OCI-LY3 (cell line): Measurements from ENCODE around the gene ASF1B.

Experiments
- H2AFZ ChIP-seq: fragments of 200-600, 300-600 bp; shearing (Covaris generic); 2 replicates; pipeline ENCODE4 v1.6.0; 2014; ENCODE audit warnings: antibody characterized with exemption, low read depth, low read length
- H3K27ac ChIP-seq: fragments of 200-600, 300-600 bp; sonication (generic); 2 replicates; pipeline ENCODE4 v1.5.1; 2014; ENCODE audit warnings: mild to moderate bottlenecking, low read length, moderate library complexity, mixed read lengths
- H3K27me3 ChIP-seq: fragments of 200-600, 300-600 bp; sonication (generic); 2 replicates; pipeline ENCODE4 v1.6.1; 2014; ENCODE audit warnings: low read depth, low read length, mixed read lengths
- H3K36me3 ChIP-seq: fragments of 200-600, 300-600 bp; sonication (generic); replicated peaks from 2 replicates; pipeline ENCODE3; 2014; ENCODE audit warnings: low read depth, low read length, mixed read lengths
- H3K4me1 ChIP-seq: fragments of 300-600, 200-600 bp; sonication (generic); 2 replicates; pipeline ENCODE4 v1.6.1; 2014; ENCODE audit warnings: low read length, mixed read lengths
- H3K4me2 ChIP-seq: fragments of 200-600, 300-600 bp; sonication (generic); 2 replicates; pipeline ENCODE4 v1.6.1; 2014; ENCODE audit warnings: low read length, mixed read lengths
- H3K4me3 ChIP-seq: fragments of 300-600, 200-600 bp; sonication (generic); 2 replicates; pipeline ENCODE4 v1.5.1; 2014; ENCODE audit warnings: antibody characterized with exemption, mild to moderate bottlenecking, low read length, moderate library complexity
- H3K79me2 ChIP-seq: fragments of 300-600, 200-600 bp; shearing (Covaris generic); 2 replicates; pipeline ENCODE4 v1.6.1; 2014; ENCODE audit warnings: mild to moderate bottlenecking, low read length, mixed read lengths
- H3K9ac ChIP-seq: fragments of 300-600, 200-600 bp; shearing (Covaris generic); 2 replicates; pipeline ENCODE4 v1.6.0; 2014; ENCODE audit warnings: mild to moderate bottlenecking, low read length, moderate library complexity
- H3K9me3 ChIP-seq: fragments of 200-600, 300-600 bp; shearing (Covaris generic); 2 replicates; pipeline ENCODE4 v1.6.1; 2014; ENCODE audit warnings: low read length, mixed read lengths; ENCODE audit not compliant: insufficient read depth
- H4K20me1 ChIP-seq: fragments of 200-600, 300-600 bp; sonication (generic); 2 replicates; pipeline ENCODE4 v1.6.1; 2016; ENCODE audit warnings: low read length, mixed read lengths; ENCODE audit not compliant: insufficient read depth
- EZH2phosphoT487 ChIP-seq: fragments of 200-600 bp; shearing (Covaris generic); IDR thresholded peaks from 2 replicates; pipeline ENCODE4 v1.6.1; 2018; ENCODE audit warnings: antibody characterized with exemption, mixed run types, low read depth
- TF ChIP-seq, protein P1 (sequence below): fragments of 200-600, 300-600 bp; sonication (generic); IDR thresholded peaks from 2 replicates; pipeline ENCODE4 v1.5.1; 2014; ENCODE audit warnings: antibody characterized with exemption, low read length, low read depth

Gene ASF1B

DNA sequence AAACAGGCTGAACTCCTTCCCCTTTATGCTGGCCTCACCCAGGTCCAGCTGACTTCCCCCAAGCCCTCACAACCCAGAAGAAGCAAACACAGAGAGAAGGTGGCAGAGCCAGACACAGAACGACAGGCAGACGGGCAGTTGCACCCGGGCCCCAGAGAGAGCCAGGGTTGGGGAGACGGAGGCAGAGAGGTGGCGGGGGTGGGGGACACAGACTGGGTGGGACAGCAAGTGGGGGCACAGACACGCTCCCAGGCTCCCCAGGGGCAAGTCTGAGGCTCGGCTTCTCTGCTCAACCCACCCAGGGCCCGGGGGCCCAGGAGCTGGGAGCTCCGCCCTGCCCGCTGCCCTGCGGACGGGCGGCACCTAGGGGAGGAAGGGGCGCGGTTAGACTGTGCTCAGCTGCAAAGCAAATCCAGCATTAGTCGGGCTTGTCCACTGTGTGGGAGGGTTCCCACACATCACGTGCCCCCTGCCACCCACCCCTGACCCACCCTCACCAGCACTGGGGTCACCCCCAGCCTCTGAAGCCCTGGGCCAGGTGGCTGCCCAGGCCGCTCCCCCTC is 31.3 kb upstream of the ASF1B start:
- Histone ChIP-seq H3K9ac (no peak overlapping the region), H3K4me1 (no peaks in the 10 kb centered on the region), H3K9me3 (no peaks in the 10 kb centered on the region), H3K4me3 (no peak overlapping the region), H2AFZ (no peak overlapping the region), H4K20me1 (no peaks in the 10 kb centered on the region), H3K4me2 (no peak overlapping the region), H3K79me2 (no peaks in the 10 kb centered on the region), H3K36me3 (no peaks in the 10 kb centered on the region), H3K27ac (no peak overlapping the region), H3K27me3 (peaks cover 3% of the 10 kb centered on the region; the same call in 1 of the 2 replicates)
- no peak for TF ChIP-seq EZH2phosphoT487
- TF ChIP-seq, protein P1, sequence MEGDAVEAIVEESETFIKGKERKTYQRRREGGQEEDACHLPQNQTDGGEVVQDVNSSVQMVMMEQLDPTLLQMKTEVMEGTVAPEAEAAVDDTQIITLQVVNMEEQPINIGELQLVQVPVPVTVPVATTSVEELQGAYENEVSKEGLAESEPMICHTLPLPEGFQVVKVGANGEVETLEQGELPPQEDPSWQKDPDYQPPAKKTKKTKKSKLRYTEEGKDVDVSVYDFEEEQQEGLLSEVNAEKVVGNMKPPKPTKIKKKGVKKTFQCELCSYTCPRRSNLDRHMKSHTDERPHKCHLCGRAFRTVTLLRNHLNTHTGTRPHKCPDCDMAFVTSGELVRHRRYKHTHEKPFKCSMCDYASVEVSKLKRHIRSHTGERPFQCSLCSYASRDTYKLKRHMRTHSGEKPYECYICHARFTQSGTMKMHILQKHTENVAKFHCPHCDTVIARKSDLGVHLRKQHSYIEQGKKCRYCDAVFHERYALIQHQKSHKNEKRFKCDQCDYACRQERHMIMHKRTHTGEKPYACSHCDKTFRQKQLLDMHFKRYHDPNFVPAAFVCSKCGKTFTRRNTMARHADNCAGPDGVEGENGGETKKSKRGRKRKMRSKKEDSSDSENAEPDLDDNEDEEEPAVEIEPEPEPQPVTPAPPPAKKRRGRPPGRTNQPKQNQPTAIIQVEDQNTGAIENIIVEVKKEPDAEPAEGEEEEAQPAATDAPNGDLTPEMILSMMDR = no peak

DNA sequence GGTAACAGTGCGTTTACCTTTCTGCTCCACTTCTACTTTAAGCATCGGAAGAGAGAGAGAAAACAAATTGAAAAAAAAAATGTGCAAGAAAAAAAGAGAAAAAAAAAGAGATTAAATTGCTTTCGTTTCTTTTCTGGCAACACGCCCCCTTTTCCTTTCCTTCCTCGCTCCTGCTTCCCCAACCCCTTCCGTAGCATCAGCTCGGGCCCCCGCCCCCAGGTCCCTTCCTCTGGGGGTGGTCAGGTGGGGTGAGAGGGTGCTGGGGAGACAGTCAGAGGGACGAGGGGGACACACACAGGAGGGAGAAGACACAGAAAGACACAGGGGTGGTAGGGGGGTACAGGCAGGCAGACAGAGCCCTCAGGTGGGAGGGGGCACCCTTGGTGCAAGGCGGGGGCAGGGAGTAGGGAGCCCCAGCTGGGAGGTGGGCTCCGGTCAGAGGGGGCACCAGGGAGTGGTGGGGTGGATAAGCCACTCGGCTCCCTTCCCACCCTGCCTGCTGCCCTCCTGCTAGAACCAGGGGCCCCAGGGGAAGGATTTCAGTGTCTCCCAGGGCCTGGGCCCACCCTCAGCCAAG is 30.7 kb upstream of the ASF1B start:
- no peaks in the 10 kb centered on the region for H3K4me1 ChIP-seq
- H4K20me1 ChIP-seq = no peaks in the 10 kb centered on the region
- H3K79me2 ChIP-seq = no peaks in the 10 kb centered on the region
- no peaks in the 10 kb centered on the region for H3K36me3 ChIP-seq
- no peak overlapping the region for H3K4me3 ChIP-seq
- H3K27me3 ChIP-seq = peaks cover 3% of the 10 kb centered on the region; the same call in 1 of the 2 replicates
- H3K4me2 ChIP-seq = no peak overlapping the region
- TF ChIP-seq EZH2phosphoT487 = no peak
- TF ChIP-seq, protein P1 = no peak
- no peak overlapping the region for H3K27ac ChIP-seq
- H3K9me3 ChIP-seq = no peaks in the 10 kb centered on the region
- H2AFZ ChIP-seq = no peak overlapping the region
- H3K9ac ChIP-seq = no peak overlapping the region

DNA sequence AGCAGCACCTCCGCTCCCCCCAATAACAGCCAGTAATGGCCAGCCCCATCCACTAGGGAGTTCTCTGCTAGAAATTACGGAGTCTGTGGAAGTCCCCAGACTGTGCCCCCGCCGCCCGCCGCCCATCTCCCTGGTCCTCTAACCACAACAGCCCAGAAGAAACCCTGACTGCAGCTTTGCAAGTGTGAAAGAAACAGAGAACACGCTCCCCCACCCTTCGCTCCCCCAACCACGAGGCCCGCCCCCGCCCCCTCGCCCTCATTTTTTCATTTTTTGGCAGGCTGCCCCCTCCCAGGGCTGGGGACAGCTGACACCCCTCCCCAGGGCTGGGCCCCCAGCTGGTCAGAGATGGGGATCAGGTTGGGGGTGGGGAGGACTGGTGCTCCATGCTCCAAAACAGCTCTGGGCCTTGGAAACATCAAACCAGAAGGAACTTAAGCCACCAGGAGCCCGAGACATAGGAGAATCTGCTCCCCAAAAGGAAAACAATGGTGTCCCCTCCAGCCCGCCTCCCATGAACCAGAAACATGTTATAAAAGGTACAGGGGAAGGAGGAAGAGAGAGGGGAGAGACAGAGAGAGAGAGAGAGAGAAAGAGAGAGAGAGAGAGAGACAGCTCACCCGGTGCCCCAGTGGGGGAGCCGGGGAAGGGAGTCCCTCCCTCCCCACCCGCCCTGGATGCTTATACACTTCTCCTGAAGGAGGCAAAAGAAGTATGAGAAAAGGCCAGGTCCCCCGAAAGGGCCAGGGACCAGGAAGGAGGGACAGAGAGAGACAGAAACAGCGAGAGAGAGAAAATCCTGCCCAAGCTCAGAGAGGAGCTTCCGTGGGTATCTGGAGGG is 29.8 kb upstream of the ASF1B start:
- H3K9ac ChIP-seq = no peak overlapping the region
- no peaks in the 10 kb centered on the region for H3K36me3 ChIP-seq
- no peaks in the 10 kb centered on the region for H4K20me1 ChIP-seq
- peak overlapping the region; percentile 20; the same call in 1 of the 2 replicates for H3K4me2 ChIP-seq
- H3K79me2 ChIP-seq = no peaks in the 10 kb centered on the region
- H3K27ac ChIP-seq = no peak overlapping the region
- no peaks in the 10 kb centered on the region for H3K9me3 ChIP-seq
- H3K4me1 ChIP-seq = no peaks in the 10 kb centered on the region
- H2AFZ ChIP-seq = no peak overlapping the region
- TF ChIP-seq EZH2phosphoT487 = no peak
- TF ChIP-seq, protein P1 = no peak
- H3K4me3 ChIP-seq = no peak overlapping the region
- peaks cover 3% of the 10 kb centered on the region; the same call in 1 of the 2 replicates for H3K27me3 ChIP-seq
